Astrocyte (in vitro differentiated cells and primary cell): ENCODE results near the gene PIK3R6.

ENCODE experiments used
- CTCF ChIP-seq: IDR thresholded peaks from 2 replicates; pipeline ENCODE4 v1.5.1; 2011; ENCODE audit warnings: low read depth, mild to moderate bottlenecking, inconsistent platforms, low read length, moderate library complexity; ENCODE audit not compliant: insufficient read depth
- EZH2 ChIP-seq: IDR thresholded peaks from 2 replicates; pipeline ENCODE4 v1.6.1; 2012; ENCODE audit warnings: mild to moderate bottlenecking, low read length, inconsistent platforms; ENCODE audit not compliant: insufficient read depth

- TF ChIP-seq CTCF (no peak), EZH2 (no peak)
Measured at GRCh38 chr17:8865811-8866210, 1.7 kb downstream of the PIK3R6 start.
